H1 (cell line): ENCODE data around the gene DNAJB1. TPM values are rescaled to one million over a fixed set of nuclear protein-coding genes. Genes with fewer than 3 reads are reported as not detected.

ENCODE experiments used
- ASH2L ChIP-seq: fragments of 200-600, 300-600 bp; sonication (generic); IDR thresholded peaks from one replicate; pipeline ENCODE4 v1.7.1; 2017; ENCODE audit warnings: low read length
- GABPA ChIP-seq: IDR thresholded peaks from 2 replicates; pipeline ENCODE4 v1.6.1; 2011; ENCODE audit warnings: mild to moderate bottlenecking, low read length, moderate library complexity, borderline replicate concordance; ENCODE audit not compliant: insufficient read depth
- HDAC6 ChIP-seq: IDR thresholded peaks from one replicate; pipeline ENCODE4 v1.7.1; 2012; ENCODE audit warnings: low read depth, mild to moderate bottlenecking, inconsistent platforms, low read length, moderate library complexity
- JUND ChIP-seq: IDR thresholded peaks from 2 replicates; pipeline ENCODE4 v1.6.1; 2011; ENCODE audit warnings: mild to moderate bottlenecking, improper control_type of control experiment, low read length
- POU5F1 ChIP-seq: IDR thresholded peaks from 2 replicates; pipeline ENCODE4 v1.6.1; 2011; ENCODE audit warnings: low read depth, mild to moderate bottlenecking, low read length, moderate library complexity
- RAD21 ChIP-seq, 2 experiments: IDR thresholded peaks in 1 of 2; conservative IDR thresholded peaks in 1 of 2; 2 replicates each; pipeline ENCODE4 v1.6.1; 2011; ENCODE audit warnings: low read depth in 2 of 2, low read length in 2 of 2, improper control_type of control experiment in 1 of 2, inconsistent platforms in 1 of 2, mild to moderate bottlenecking in 1 of 2, moderate library complexity in 1 of 2
- RXRA ChIP-seq: IDR thresholded peaks from 2 replicates; pipeline ENCODE4 v1.6.1; 2011; ENCODE audit warnings: low read depth, mild to moderate bottlenecking, low read length, moderate library complexity; ENCODE audit not compliant: insufficient read depth
- SIN3A ChIP-seq, 2 experiments: IDR thresholded peaks in 1 of 2; conservative IDR thresholded peaks in 1 of 2; 2 replicates each; pipeline ENCODE4 v1.6.1; 2011 to 2012; ENCODE audit warnings: low read length in 2 of 2, improper control_type of control experiment in 1 of 2, low read depth in 1 of 2, mild to moderate bottlenecking in 1 of 2
- SRF ChIP-seq: IDR thresholded peaks from 2 replicates; pipeline ENCODE4 v1.6.1; 2011; ENCODE audit warnings: mild to moderate bottlenecking, low read depth, low read length, moderate library complexity
- TAF1 ChIP-seq: IDR thresholded peaks from 2 replicates; pipeline ENCODE4 v1.6.1; 2011; ENCODE audit warnings: mild to moderate bottlenecking, low read depth, low read length
- TEAD4 ChIP-seq: IDR thresholded peaks from 2 replicates; pipeline ENCODE4 v1.6.1; 2012; ENCODE audit warnings: low read depth, low read length, inconsistent platforms, mixed read lengths
- polyA plus RNA-seq, 7 experiments: library from polyadenylated mRNA; depleted of rRNA in 3 of 7; stranded (reverse) in 5 of 7; unstranded in 2 of 7; fragments of >200 nt in 5 of 7; fragments of 200-250 nt in 2 of 7; gene quantifications; 1 replicate in 5 of 7; 2 replicates in 1 of 7; 4 replicates in 1 of 7; pipeline versions ENCODE4 v1.2.1 to v1.2.3, GENCODE V29; 2011 to 2013; ENCODE audit warnings: missing spikeins in 2 of 7, mixed read lengths in 2 of 7
- total RNA-seq: library from RNA; stranded (reverse); fragmentation: NEBNext Ultra II Directional; extraction: Animal tissue kit (Norgen Biotek cat#: 25700); gene quantifications from 2 replicates; pipeline ENCODE4 v1.2.1, GENCODE V29; 2021

DNAJB1 gene
- total and polyA plus RNA-seq, 2 of the 8 experiments (the other 6 are each of a cell fraction or from before 2014, with no cell fraction given): 62.9 to 64.3 TPM

- TF ChIP-seq RAD21 (IDR thresholded peaks at IDR 0.05 in 1 of 2, conservative IDR thresholded peaks at IDR 0.05 in 1 of 2; ENCODE audit: low read depth in 2 of 2, low read length in 2 of 2): no peak
- TF ChIP-seq SIN3A (conservative IDR thresholded peaks at IDR 0.05 in 1 of 2, IDR thresholded peaks at IDR 0.05 in 1 of 2; ENCODE audit: low read depth in 1 of 2, low read length in 2 of 2): no peak
- TF ChIP-seq HDAC6: no peak
- no peak for TF ChIP-seq TAF1
- no peak for TF ChIP-seq GABPA
- TF ChIP-seq TEAD4: no peak
- TF ChIP-seq ASH2L: no peak
- TF ChIP-seq JUND: no peak
- no peak for TF ChIP-seq RXRA
- no peak for TF ChIP-seq SRF
- TF ChIP-seq POU5F1: no peak
Measured at GRCh38 chr19:14474827-14475226, 43.4 kb downstream of the DNAJB1 start (continued).
